Left cardiac atrium (tissue), 4 donors: ENCODE data around the gene EXOC3. TPM values are rescaled to one million over a fixed set of nuclear protein-coding genes. Genes with fewer than 3 reads are reported as not detected.
A peak's percentile ranks its signal among the peaks of the same experiment; 100 is the strongest.
"Not testable (repeated sequence)": the region's sequence is repeated elsewhere in the genome, so short reads cannot be mapped to it uniquely, and the experiment has no call there.

Source experiments
- ATAC-seq, 2 donors: fragments of 200-7000 bp; cut with Tn5 transposase; one replicate each; pipeline ENCODE4 v1.9.1; 2020; ENCODE audit warnings: mild to moderate bottlenecking in 2 of 2, moderate library complexity in 2 of 2
- DNase-seq: peaks from one replicate; pipeline ENCODE4 v3.0.0-alpha.2; 2020
- intact Hi-C, 2 donors: fragments of 100-400 bp; cut with DNase I; formaldehyde crosslinking; loops; one replicate each; pipeline versions ENCODE4 v1.14.1 to v1.15.1; 2022 to 2023
- total RNA-seq, 2 donors: library from RNA; stranded (reverse); fragmentation: NEBNext Ultra II Directional; extraction: Animal tissue kit (Norgen Biotek cat#: 25700); gene quantifications; one replicate each; pipeline ENCODE4 v1.2.1, GENCODE V29; 2021
- donor health status: DM: no; HTN: yes; CAD: no.
- donor health status: DM: no; HTN: yes; CAD: no; lungs with severe emphysema.
- donor health status: DM: yes; HTN: yes; CAD: no.
- donor health status: Dilated cardiomyopathy.

EXOC3 gene
- total RNA-seq, 2 donors from 2014 or later: 41.4 to 42.3 TPM

DNA sequence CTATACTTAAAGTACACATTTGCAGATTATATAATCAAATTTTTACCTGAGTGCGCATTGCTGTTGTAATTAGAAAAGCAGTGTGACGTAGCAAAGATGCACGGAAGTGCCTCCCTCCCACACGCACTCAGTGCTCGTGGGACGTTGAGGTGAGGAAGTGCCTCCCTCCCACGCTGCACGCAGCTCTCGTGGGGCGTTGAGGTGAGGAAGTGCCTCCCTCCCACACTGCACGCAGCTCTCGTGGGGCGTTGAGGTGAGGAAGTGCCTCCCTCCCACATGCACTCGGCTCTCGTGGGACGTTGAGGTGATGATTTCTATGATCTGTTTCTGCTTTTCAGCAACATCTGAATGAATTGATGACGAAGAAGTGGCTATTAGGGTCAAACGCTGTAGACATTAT, 21.0 kb downstream of the EXOC3 start:
- peak; percentile 9 for DNase-seq
- intact Hi-C loops: no loop called here
- no peak for ATAC-seq

GRCh38 chr5:464446-464842, 21.5 kb downstream of the EXOC3 start:
- intact Hi-C loops: no loop called here
- DNase-seq: no peak
- no peak for ATAC-seq

DNA sequence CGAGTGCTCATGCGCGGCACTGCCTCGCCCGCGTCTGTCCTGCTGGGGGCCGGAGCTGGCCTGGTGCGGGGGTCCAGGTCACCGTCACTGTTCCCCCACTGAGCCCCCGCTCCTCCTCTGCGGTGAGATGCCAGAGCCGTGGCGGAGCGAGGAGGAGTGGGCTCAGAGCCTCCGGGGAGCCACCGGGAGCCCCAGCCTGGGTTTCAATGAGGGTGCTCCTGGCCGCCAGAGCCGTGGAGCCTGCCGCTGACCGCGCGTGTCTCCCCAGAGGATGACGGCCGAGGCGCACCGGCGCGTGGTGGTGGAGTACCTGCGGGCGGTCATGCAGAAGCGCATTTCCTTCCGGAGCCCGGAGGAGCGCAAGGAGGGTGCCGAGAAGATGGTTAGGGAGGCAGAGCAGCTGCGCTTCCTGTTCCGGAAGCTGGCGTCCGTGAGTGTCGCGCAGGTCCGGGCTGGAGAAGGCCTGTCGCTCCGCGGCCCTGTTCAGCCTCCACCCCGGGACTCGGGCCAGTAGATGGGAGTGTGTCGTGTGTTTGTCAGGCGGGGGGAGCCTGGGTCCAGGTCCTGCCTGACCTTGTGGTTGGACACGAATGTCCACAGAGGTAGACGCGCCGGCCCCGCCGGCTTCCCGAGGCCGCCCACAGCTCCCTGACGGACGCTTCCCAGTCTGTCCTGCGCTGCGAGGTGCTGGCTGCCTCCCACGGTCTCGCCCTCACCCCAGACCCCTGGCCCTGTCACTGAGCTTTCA, 22.0 kb downstream of the EXOC3 start:
- ATAC-seq (no peak), DNase-seq (peak; percentile 23)
- intact Hi-C loops: no loop called here

GRCh38 chr5:465591-466403, 22.8 kb downstream of the EXOC3 start:
- ATAC-seq: no peak
- peak; percentile 11 for DNase-seq
- intact Hi-C loops: no loop called here

DNA sequence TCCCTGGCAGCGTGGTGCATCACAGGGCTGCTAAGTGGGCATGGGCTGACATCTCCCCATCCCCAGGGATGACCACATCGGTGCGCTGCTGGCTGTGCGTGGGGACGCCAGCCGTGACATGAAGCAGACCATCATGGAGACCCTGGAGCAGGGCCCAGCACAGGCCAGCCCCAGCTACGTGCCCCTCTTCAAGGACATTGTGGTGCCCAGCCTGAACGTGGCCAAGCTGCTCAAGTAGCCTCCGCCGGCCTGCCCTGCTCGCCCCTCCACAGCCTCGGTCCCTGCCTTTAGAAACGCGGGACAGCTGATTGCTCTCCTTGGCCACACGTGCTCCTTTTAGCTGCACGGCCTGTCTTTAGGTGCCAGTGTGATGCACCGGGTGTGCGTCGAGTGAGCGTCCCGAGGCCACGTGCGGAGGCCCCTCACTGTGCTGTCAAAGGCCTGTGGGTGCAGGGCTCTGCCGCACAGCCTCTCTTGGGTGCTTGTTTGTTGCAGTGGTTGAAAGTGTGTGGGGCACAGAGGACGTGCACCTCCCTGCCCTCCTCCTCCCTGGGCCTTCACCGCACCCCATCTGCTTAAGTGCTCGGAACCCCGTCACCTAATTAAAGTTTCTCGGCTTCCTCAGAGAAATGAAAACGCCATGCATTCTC, 23.8 kb downstream of the EXOC3 start:
- ATAC-seq: no peak
- intact Hi-C loops: no loop called here
- DNase-seq: peak; percentile 16

GRCh38 chr5:468401-468800, 25.4 kb downstream of the EXOC3 start:
- intact Hi-C loops: no loop called here
- DNase-seq (peak; percentile 7), ATAC-seq (no peak)

- ATAC-seq (no peak), DNase-seq (peak; percentile 17)
- intact Hi-C loops: no loop called here
Observed at GRCh38 chr5:469752-470483, 26.9 kb downstream of the EXOC3 start.

DNA sequence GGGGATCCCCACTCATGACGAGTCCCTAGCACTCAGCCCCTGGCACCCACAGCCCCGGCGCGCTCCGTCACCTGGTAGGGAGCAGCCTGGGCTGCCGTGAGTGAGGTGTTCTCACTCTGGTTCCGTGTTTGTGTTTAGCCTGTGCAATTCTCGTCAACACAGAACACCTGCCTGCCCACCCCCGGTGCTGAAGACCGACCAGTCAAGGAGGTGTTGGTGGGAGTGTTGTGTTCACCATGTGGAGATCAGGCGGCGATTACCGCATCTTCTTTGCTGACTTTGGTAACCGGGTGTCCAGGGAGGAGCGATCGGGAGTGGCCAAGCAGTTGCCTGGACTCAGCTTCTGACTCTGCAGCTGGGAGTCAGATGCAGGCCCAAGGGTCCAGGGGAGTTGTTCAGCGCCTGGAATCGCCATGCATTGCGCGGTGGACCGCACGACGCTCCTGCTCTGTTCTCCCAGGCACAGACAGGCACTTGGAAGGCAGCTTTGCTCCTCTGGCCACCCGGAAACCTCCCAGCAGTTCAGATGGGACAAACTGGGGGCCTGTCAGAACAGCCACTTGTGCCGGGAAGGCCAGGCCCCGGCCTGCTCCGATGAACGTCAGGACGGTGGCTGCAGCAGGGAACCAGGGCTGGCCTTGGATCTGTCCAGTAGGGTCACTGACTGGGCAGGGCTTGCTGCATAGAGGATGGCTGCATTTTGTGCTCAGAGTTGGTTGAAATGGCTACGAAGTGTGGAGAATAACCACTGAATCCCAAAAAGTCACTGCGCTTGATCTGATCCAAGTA, 28.2 kb downstream of the EXOC3 start:
- DNase-seq: peak; percentile 20
- intact Hi-C loops: no loop called here
- ATAC-seq: no peak

GRCh38 chr5:471750-472058, 28.7 kb downstream of the EXOC3 start:
- intact Hi-C loops: no loop called here
- DNase-seq: no peak
- no peak for ATAC-seq

DNA sequence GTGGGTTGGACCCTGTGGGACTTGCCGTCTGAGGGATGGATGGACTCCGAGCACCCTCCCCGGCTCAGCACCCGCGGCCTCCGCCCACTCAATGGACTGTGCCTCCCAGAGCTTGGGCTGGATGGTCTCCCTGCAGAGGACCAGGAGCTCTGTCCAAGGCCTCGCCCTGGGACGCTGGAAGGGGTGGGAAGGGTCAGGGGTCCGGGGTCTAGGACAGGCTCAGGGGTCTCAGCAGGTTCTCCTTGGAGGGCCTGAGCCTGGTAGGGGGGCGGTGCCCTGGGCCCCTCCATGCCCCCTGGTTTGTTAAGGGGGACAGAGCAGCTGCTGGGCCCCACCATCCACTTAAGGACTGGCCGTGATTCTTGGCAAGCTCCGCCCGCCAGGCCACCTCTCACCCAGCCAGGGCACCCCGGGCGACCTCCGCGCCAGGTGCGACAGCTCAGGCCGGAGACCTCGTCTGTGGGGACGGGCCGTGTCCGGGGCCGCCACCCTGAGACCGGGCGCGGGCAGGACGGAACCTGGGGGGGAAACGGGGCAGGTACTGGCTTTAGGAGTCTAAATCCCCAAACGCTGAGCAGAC, 29.2 kb downstream of the EXOC3 start:
- peak; percentile 45 for DNase-seq
- intact Hi-C loops: no loop called here
- peak; percentile 8 to 18 for ATAC-seq

- intact Hi-C loops: no loop called here
- DNase-seq (peak; percentile 93), ATAC-seq (peak; percentile 87 to 95)
Observed at GRCh38 chr5:472656-473550, 29.9 kb downstream of the EXOC3 start.

DNA sequence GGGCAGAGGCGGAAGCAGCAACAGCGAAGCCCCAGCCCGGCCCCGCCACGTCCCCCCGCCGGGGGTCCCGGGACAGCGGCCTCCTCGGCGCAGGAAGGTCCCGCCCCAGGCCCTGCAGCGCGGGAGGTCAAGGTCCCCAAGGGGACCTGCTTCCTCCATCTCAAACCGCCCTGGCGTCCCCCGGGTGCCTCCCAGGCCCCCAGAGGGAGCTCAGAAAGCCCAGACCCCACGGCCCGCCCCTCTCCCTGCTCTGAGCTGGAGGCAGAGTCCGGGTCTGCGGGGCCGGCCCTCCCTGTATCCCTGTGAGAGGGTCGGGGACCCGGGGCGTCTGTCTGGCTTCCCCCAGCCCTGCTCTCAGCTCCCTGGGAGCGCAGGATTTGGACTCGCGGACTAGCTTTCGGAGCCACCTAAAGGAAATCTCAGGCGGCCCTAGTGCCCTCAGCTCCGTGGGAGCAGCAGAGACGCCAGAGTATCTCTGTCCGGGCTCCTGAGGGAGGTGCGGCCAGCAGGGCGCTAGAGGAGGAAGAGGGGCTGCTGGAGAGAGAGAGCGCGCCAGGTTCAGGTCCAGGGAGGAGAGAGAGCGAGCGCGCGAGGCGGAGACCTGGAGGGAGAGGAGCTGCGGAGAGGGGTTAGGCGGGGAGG, 30.7 kb downstream of the EXOC3 start:
- intact Hi-C loops: no loop called here
- DNase-seq (peak; percentile 45), ATAC-seq (peak; percentile 24 to 42)

- peak; percentile 4 for DNase-seq
- intact Hi-C loops, ATAC-seq: not testable (repeated sequence)
Observed at GRCh38 chr5:474232-474839, 31.4 kb downstream of the EXOC3 start.

DNA sequence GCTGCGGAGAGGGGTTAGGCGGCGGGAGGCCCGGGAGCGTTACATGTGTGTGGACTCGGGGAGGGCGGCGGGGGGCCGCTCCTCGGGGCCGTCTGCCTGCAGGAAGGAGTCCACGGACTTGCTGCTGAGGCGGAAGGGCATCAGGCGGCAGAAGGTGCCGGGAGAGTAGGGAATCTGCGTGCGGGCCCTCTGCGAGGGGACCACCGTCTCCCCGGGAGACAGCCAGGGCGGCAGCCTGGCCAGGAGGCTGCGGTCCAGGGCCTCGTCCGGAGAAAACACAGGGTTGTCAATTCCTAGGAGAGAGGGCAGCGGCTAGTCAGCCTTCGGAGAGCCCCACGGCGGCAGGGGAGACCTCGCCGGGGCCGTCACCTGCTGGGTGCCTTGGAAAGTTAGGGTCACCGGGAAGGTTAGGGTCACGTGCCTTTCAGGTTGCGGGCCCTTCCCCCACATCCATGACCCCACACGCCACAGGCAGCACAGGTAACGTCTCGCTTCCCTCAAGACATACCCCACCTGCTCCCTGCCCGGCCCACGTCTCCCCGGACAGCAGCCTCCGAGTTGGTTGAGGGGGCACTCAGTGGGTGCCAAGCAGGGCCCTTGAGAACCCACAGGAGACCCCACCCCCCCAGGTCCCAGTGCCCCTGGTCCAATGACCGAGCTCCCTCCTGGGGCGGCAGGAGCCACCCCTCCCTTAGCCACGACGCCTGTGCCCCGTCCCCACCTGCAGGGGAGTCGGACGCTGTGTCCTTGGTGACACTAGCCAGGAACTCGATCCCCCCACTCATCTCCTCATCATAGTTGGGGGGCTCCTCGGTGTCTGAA, 32.1 kb downstream of the EXOC3 start:
- intact Hi-C loops: no loop called here
- DNase-seq (peak; percentile 26), ATAC-seq (no peak)

DNA sequence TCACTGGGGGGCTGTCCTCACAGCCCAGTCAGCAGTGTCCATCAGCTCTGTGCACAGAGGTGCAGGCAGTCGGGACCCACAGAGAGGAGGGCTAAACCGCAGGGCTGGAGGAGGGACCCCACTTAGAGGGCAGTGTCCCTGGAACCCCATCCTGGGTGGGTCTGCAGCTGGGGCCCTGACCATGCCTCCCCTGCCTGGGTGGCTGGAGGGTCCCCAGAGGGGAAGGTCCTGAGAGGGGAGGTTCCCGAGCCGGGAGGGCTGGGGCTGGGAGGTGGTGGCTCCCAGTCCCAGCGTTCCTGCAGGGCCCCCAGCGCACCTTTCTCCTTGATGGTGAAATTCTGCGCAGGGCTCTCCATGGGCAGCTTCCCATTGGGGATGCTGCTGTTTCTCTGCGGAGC, 32.7 kb downstream of the EXOC3 start:
- intact Hi-C loops: no loop called here
- DNase-seq (peak; percentile 16), ATAC-seq (no peak)
